HEK293 (cell line): ENCODE measurements around the gene FUT9.

Experiments used
- CTCF ChIA-PET: fragments of 350-600 bp; formaldehyde crosslinking; extraction: SDS; loops from one replicate; lab custom pipeline; 2021; ENCODE audit warnings: antibody characterized with exemption; lab: Yijun Ruan, JAX
- POLR2A ChIA-PET: fragments of 300-600 bp; formaldehyde crosslinking; extraction: SDS; loops from one replicate; lab custom pipeline; 2020; ENCODE audit warnings: antibody characterized with exemption, inconsistent platforms; lab: Yijun Ruan, JAX
- H3K27ac ChIP-seq: fragments of 200-500 bp; sonication (Bioruptor generic); 2 replicates; pipeline ENCODE4 v1.5.1; 2014; ENCODE audit warnings: low read depth, low read length, control low read depth, inconsistent platforms; ENCODE audit errors: extremely low read depth
- H3K36me3 ChIP-seq, 2 experiments: fragments of 200-500 bp in 1 of 2; sonication (Bioruptor generic) in 1 of 2; 1 replicate in 1 of 2; 2 replicates in 1 of 2; pipeline ENCODE4 v1.5.1; 2014 to 2017; ENCODE audit warnings: inconsistent platforms in 2 of 2, low read length in 2 of 2; ENCODE audit not compliant: control insufficient read depth in 2 of 2, insufficient read depth in 1 of 2
- H3K4me1 ChIP-seq: fragments of 200-500 bp; sonication (Bioruptor generic); 2 replicates; pipeline ENCODE4 v1.5.1; 2014; ENCODE audit warnings: mild to moderate bottlenecking, low read length, inconsistent platforms; ENCODE audit not compliant: control insufficient read depth, insufficient read depth
- H3K4me3 ChIP-seq: 2 replicates; pipeline ENCODE4 v1.5.1; 2011; ENCODE audit warnings: low read depth, mild to moderate bottlenecking, control low read depth, low read length, moderate library complexity
- H3K9me3 ChIP-seq: fragments of 200-500 bp; sonication (Bioruptor generic); 2 replicates; pipeline ENCODE4 v1.5.1; 2014; ENCODE audit warnings: low read depth, low read length, inconsistent platforms; ENCODE audit not compliant: control insufficient read depth, insufficient read depth
- GLI2 ChIP-seq: fragments of 450-650 bp; formaldehyde crosslinking; IDR thresholded peaks from 2 replicates; pipeline ENCODE4; 2017; ENCODE audit warnings: missing biosample characterization, missing genetic modification characterization, low read depth, borderline replicate concordance
- HOXC10 ChIP-seq: sonication (generic); formaldehyde crosslinking; IDR thresholded peaks from 2 replicates; pipeline ENCODE4 v1.8.1; 2023; ENCODE audit warnings: mild to moderate bottlenecking, missing genetic modification reagents
- KLF7 ChIP-seq: fragments of 450-650 bp; formaldehyde crosslinking; IDR thresholded peaks from 2 replicates; pipeline ENCODE4 v1.5.1; 2016; ENCODE audit warnings: missing biosample characterization, missing genetic modification characterization, borderline replicate concordance
- PRDM1 ChIP-seq: fragments of 450-650 bp; formaldehyde crosslinking; IDR thresholded peaks from 2 replicates; pipeline ENCODE4; 2016; ENCODE audit warnings: missing biosample characterization, missing genetic modification characterization
- RBAK ChIP-seq: fragments of 450-650 bp; formaldehyde crosslinking; IDR thresholded peaks from 2 replicates; pipeline ENCODE4 v1.5.1; 2016; ENCODE audit warnings: missing biosample characterization, missing genetic modification characterization
- REPIN1 ChIP-seq: fragments of 450-650 bp; formaldehyde crosslinking; IDR thresholded peaks from 2 replicates; pipeline ENCODE4 v1.5.1; 2017; ENCODE audit warnings: missing biosample characterization, missing genetic modification characterization, low read depth
- ZNF10 ChIP-seq: fragments of 450-650 bp; formaldehyde crosslinking; IDR thresholded peaks from 2 replicates; pipeline ENCODE4 v1.5.1; 2017; ENCODE audit warnings: missing biosample characterization, missing genetic modification characterization
- ZNF132 ChIP-seq: fragments of 450-650 bp; formaldehyde crosslinking; IDR thresholded peaks from 2 replicates; pipeline ENCODE4 v1.5.1; 2017; ENCODE audit warnings: missing biosample characterization, missing genetic modification characterization, borderline replicate concordance
- ZNF266 ChIP-seq: fragments of 450-650 bp; formaldehyde crosslinking; IDR thresholded peaks from 2 replicates; pipeline ENCODE4 v1.5.1; 2016; ENCODE audit warnings: missing biosample characterization, missing genetic modification characterization, low read depth
- ZNF324 ChIP-seq: fragments of 450-650 bp; formaldehyde crosslinking; IDR thresholded peaks from 2 replicates; pipeline ENCODE4 v1.5.1; 2016; ENCODE audit warnings: missing biosample characterization, missing genetic modification characterization
- ZNF423 ChIP-seq: fragments of 450-650 bp; formaldehyde crosslinking; IDR thresholded peaks from 2 replicates; pipeline ENCODE4 v1.5.1; 2016; ENCODE audit warnings: missing biosample characterization, missing genetic modification characterization
- ZNF521 ChIP-seq: fragments of 450-650 bp; formaldehyde crosslinking; IDR thresholded peaks from 2 replicates; pipeline ENCODE4 v1.5.1; 2017; ENCODE audit warnings: missing biosample characterization, mild to moderate bottlenecking, missing genetic modification characterization
- ZNF530 ChIP-seq: fragments of 450-650 bp; formaldehyde crosslinking; IDR thresholded peaks from 2 replicates; pipeline ENCODE4 v1.5.1; 2016; ENCODE audit warnings: low read depth, missing biosample characterization, missing genetic modification characterization
- ZNF558 ChIP-seq: fragments of 450-650 bp; formaldehyde crosslinking; IDR thresholded peaks from 2 replicates; pipeline ENCODE4 v1.5.1; 2016; ENCODE audit warnings: missing biosample characterization, missing genetic modification characterization
- ZNF623 ChIP-seq: fragments of 450-650 bp; formaldehyde crosslinking; IDR thresholded peaks from 2 replicates; pipeline ENCODE4 v1.5.1; 2016; ENCODE audit warnings: missing biosample characterization, missing genetic modification characterization
- ZNF658 ChIP-seq: fragments of 450-650 bp; formaldehyde crosslinking; IDR thresholded peaks from 2 replicates; pipeline ENCODE4; 2016; ENCODE audit warnings: missing biosample characterization, missing genetic modification characterization
- ZNF747 ChIP-seq: fragments of 450-650 bp; formaldehyde crosslinking; IDR thresholded peaks from 2 replicates; pipeline ENCODE4 v1.5.1; 2016; ENCODE audit warnings: missing biosample characterization, missing genetic modification characterization
- ZNF843 ChIP-seq: fragments of 450-650 bp; formaldehyde crosslinking; IDR thresholded peaks from 2 replicates; pipeline ENCODE4 v1.5.1; 2016; ENCODE audit warnings: missing biosample characterization, missing genetic modification characterization
- TF ChIP-seq, protein P1 (sequence below): fragments of 450-650 bp; formaldehyde crosslinking; IDR thresholded peaks from 2 replicates; pipeline ENCODE4 v1.5.0; 2017; ENCODE audit warnings: missing biosample characterization, missing genetic modification characterization, borderline replicate concordance
- TF ChIP-seq, protein P2 (sequence below): fragments of 450-650 bp; formaldehyde crosslinking; IDR thresholded peaks from 2 replicates; pipeline ENCODE4 v1.5.1; 2016; ENCODE audit warnings: missing biosample characterization, missing genetic modification characterization
- TF ChIP-seq, protein P3 (sequence below): IDR thresholded peaks from 2 replicates; pipeline ENCODE4 v1.6.1; 2011; ENCODE audit warnings: mild to moderate bottlenecking, low read depth, low read length, borderline replicate concordance
- TF ChIP-seq, protein P4 (sequence below): fragments of 450-650 bp; formaldehyde crosslinking; IDR thresholded peaks from 2 replicates; pipeline ENCODE4 v1.5.1; 2016; ENCODE audit warnings: missing biosample characterization, missing genetic modification characterization
- TF ChIP-seq, protein P5 (sequence below): fragments of 450-650 bp; formaldehyde crosslinking; IDR thresholded peaks from 2 replicates; pipeline ENCODE4 v1.5.1; 2016; ENCODE audit warnings: missing biosample characterization, missing genetic modification characterization, borderline replicate concordance
- TF ChIP-seq, protein P6 (sequence below): fragments of 450-650 bp; formaldehyde crosslinking; IDR thresholded peaks from 2 replicates; pipeline ENCODE4 v1.5.1; 2016; ENCODE audit warnings: missing biosample characterization, missing genetic modification characterization

The FUT9 gene

DNA sequence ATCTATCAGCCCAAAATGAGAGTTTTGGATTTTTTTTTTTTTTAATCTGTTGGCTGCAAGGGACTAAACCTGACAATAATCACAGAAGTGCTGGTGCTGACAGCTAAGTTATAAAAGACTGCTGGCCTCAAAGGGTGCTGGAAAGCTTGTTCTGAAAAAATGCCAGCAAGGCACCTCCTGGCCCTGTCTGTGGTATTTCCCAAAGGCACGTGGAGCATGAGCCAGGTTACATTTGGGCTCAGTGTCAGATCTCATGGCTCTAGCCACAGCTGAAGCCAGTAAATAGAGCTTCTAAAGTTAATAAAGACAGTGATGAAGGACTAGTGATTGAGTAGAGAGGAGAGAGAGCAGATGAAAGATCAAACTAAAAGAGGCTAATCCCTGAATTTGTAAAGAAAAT, 178.9 kb downstream of the FUT9 start:
- CTCF ChIA-PET = interaction anchor here (0.7 kb wide), 1 partner anchor 198 kb away, joined by 3 read pairs; no protein-coding TSS in a partner anchor
- TF ChIP-seq, protein P1, sequence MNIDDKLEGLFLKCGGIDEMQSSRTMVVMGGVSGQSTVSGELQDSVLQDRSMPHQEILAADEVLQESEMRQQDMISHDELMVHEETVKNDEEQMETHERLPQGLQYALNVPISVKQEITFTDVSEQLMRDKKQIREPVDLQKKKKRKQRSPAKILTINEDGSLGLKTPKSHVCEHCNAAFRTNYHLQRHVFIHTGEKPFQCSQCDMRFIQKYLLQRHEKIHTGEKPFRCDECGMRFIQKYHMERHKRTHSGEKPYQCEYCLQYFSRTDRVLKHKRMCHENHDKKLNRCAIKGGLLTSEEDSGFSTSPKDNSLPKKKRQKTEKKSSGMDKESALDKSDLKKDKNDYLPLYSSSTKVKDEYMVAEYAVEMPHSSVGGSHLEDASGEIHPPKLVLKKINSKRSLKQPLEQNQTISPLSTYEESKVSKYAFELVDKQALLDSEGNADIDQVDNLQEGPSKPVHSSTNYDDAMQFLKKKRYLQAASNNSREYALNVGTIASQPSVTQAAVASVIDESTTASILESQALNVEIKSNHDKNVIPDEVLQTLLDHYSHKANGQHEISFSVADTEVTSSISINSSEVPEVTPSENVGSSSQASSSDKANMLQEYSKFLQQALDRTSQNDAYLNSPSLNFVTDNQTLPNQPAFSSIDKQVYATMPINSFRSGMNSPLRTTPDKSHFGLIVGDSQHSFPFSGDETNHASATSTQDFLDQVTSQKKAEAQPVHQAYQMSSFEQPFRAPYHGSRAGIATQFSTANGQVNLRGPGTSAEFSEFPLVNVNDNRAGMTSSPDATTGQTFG (tag by site-specific recombination) = no peak
- TF ChIP-seq ZNF10 (no peak), ZNF530 (tag by site-specific recombination) (no peak), ZNF558 (tag by site-specific recombination) (no peak), PRDM1 (no peak), ZNF266 (no peak), ZNF521 (tag by site-specific recombination) (no peak), ZNF623 (tag by site-specific recombination) (no peak), ZNF843 (tag by site-specific recombination) (no peak), ZNF747 (tag by site-specific recombination) (no peak), ZNF658 (tag by site-specific recombination) (no peak), ZNF423 (tag by site-specific recombination) (no peak), HOXC10 (CRISPR knock-in tag) (no peak)
- TF ChIP-seq, protein P2, sequence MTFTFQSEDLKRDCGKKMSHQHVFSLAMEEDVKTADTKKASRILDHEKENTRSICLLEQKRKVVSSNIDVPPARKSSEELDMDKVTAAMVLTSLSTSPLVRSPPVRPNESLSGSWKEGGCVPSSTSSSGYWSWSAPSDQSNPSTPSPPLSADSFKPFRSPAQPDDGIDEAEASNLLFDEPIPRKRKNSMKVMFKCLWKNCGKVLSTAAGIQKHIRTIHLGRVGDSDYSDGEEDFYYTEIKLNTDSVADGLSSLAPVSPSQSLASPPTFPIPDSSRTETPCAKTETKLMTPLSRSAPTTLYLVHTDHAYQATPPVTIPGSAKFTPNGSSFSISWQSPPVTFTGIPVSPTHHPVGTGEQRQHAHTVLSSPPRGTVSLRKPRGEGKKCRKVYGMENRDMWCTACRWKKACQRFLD (tag by site-specific recombination) = no peak
- TF ChIP-seq, protein P3, sequence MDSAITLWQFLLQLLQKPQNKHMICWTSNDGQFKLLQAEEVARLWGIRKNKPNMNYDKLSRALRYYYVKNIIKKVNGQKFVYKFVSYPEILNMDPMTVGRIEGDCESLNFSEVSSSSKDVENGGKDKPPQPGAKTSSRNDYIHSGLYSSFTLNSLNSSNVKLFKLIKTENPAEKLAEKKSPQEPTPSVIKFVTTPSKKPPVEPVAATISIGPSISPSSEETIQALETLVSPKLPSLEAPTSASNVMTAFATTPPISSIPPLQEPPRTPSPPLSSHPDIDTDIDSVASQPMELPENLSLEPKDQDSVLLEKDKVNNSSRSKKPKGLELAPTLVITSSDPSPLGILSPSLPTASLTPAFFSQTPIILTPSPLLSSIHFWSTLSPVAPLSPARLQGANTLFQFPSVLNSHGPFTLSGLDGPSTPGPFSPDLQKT = no peak
- TF ChIP-seq, protein P4, sequence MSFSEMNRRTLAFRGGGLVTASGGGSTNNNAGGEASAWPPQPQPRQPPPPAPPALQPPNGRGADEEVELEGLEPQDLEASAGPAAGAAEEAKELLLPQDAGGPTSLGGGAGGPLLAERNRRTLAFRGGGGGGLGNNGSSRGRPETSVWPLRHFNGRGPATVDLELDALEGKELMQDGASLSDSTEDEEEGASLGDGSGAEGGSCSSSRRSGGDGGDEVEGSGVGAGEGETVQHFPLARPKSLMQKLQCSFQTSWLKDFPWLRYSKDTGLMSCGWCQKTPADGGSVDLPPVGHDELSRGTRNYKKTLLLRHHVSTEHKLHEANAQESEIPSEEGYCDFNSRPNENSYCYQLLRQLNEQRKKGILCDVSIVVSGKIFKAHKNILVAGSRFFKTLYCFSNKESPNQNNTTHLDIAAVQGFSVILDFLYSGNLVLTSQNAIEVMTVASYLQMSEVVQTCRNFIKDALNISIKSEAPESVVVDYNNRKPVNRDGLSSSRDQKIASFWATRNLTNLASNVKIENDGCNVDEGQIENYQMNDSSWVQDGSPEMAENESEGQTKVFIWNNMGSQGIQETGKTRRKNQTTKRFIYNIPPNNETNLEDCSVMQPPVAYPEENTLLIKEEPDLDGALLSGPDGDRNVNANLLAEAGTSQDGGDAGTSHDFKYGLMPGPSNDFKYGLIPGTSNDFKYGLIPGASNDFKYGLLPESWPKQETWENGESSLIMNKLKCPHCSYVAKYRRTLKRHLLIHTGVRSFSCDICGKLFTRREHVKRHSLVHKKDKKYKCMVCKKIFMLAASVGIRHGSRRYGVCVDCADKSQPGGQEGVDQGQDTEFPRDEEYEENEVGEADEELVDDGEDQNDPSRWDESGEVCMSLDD (tag by site-specific recombination) = no peak
- TF ChIP-seq, all 188 proteins: peak for 0
- POLR2A ChIA-PET = no interaction called here
- H3K27ac ChIP-seq = no peak overlapping the region
- H3K36me3 ChIP-seq = no peaks in the 10 kb centered on the region
- no peak overlapping the region for H3K4me3 ChIP-seq
- H3K9me3 ChIP-seq = no peaks in the 10 kb centered on the region
- no peaks in the 10 kb centered on the region for H3K4me1 ChIP-seq

DNA sequence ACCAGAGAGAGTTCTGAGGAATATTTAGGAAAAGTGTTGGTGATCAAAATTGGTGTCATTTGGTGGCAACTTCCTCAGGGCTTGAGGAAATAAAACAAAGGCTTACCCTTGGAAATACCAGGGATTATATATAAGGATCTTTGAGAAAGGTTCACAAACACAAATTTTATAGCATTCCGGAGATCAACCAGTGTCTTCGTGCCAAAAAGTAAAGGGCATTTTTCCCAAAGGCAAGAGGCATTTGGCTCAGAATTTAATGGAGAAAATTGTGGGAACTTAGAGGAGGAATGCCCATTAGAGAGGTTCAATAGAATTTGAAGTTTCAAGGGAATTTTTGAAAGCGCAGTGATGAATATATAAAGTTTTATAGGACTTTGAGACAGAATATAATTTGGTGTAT, 179.5 kb downstream of the FUT9 start:
- ChIA-PET POLR2A (no interaction called here), CTCF (interaction anchor here (0.7 kb wide), 1 partner anchor 169 kb away, joined by 7 read pairs; no protein-coding TSS in a partner anchor)
- H3K27ac ChIP-seq = no peak overlapping the region
- no peak overlapping the region for H3K4me3 ChIP-seq
- H3K4me1 ChIP-seq = no peaks in the 10 kb centered on the region
- TF ChIP-seq ZNF132 (tag by site-specific recombination) = no peak
- TF ChIP-seq GLI2 (tag by site-specific recombination) = no peak
- TF ChIP-seq, protein P5, sequence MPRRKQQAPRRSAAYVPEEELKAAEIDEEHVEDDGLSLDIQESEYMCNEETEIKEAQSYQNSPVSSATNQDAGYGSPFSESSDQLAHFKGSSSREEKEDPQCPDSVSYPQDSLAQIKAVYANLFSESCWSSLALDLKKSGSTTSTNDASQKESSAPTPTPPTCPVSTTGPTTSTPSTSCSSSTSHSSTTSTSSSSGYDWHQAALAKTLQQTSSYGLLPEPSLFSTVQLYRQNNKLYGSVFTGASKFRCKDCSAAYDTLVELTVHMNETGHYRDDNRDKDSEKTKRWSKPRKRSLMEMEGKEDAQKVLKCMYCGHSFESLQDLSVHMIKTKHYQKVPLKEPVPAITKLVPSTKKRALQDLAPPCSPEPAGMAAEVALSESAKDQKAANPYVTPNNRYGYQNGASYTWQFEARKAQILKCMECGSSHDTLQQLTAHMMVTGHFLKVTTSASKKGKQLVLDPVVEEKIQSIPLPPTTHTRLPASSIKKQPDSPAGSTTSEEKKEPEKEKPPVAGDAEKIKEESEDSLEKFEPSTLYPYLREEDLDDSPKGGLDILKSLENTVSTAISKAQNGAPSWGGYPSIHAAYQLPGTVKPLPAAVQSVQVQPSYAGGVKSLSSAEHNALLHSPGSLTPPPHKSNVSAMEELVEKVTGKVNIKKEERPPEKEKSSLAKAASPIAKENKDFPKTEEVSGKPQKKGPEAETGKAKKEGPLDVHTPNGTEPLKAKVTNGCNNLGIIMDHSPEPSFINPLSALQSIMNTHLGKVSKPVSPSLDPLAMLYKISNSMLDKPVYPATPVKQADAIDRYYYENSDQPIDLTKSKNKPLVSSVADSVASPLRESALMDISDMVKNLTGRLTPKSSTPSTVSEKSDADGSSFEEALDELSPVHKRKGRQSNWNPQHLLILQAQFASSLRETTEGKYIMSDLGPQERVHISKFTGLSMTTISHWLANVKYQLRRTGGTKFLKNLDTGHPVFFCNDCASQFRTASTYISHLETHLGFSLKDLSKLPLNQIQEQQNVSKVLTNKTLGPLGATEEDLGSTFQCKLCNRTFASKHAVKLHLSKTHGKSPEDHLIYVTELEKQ (tag by site-specific recombination) = no peak
- TF ChIP-seq RBAK (tag by site-specific recombination) = no peak
- no peak for TF ChIP-seq KLF7 (tag by site-specific recombination)
- TF ChIP-seq, protein P6, sequence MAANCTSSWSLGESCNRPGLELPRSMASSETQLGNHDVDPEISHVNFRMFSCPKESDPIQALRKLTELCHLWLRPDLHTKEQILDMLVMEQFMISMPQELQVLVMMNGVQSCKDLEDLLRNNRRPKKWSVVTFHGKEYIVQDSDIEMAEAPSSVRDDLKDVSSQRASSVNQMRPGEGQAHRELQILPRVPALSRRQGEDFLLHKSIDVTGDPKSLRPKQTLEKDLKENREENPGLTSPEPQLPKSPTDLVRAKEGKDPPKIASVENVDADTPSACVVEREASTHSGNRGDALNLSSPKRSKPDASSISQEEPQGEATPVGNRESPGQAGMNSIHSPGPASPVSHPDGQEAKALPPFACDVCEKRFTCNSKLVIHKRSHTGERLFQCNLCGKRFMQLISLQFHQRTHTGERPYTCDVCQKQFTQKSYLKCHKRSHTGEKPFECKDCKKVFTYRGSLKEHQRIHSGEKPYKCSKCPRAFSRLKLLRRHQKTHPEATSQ = no peak
- no peak for TF ChIP-seq ZNF324 (tag by site-specific recombination)
- no peak for TF ChIP-seq REPIN1 (tag by site-specific recombination)
- no peaks in the 10 kb centered on the region for H3K9me3 ChIP-seq
- H3K36me3 ChIP-seq = no peaks in the 10 kb centered on the region
